ENCODE results near the gene ASXL2. TPM values are rescaled to one million over a fixed set of nuclear protein-coding genes. Genes with fewer than 3 reads are reported as not detected.
"Not testable (repeated sequence)": the region's sequence is repeated elsewhere in the genome, so short reads cannot be mapped to it uniquely, and the experiment has no call there.

ASXL2 gene
- total RNA-seq, 1 donor from 2014 or later: 7.3 TPM

- DNase-seq: no peak
Observed at GRCh38 chr2:25728559-25728958, 149.7 kb downstream of the ASXL2 start.

GRCh38 chr2:25726522-25726921 is 151.8 kb downstream of the ASXL2 start:
- no peak for DNase-seq

GRCh38 chr2:25725877-25726276 is 152.4 kb downstream of the ASXL2 start:
- DNase-seq: no peak

GRCh38 chr2:25724756-25725155 is 153.5 kb downstream of the ASXL2 start:
- DNase-seq: no peak

GRCh38 chr2:25722224-25722623 is 156.1 kb downstream of the ASXL2 start:
- DNase-seq: no peak

GRCh38 chr2:25720575-25720974 is 157.7 kb downstream of the ASXL2 start:
- DNase-seq: no peak

GRCh38 chr2:25714740-25715139 is 163.5 kb downstream of the ASXL2 start:
- peak; percentile 9 for DNase-seq

GRCh38 chr2:25712455-25712854 is 165.8 kb downstream of the ASXL2 start:
- no peak for DNase-seq

- peak; percentile 11 for DNase-seq
Observed at GRCh38 chr2:25711675-25712354, 166.5 kb downstream of the ASXL2 start.

GRCh38 chr2:25710750-25711149 is 167.5 kb downstream of the ASXL2 start:
- DNase-seq: no peak

- no peak for DNase-seq
Observed at GRCh38 chr2:25709349-25709748, 168.9 kb downstream of the ASXL2 start.

- no peak for DNase-seq
Observed at GRCh38 chr2:25707927-25708590, 170.2 kb downstream of the ASXL2 start.

- DNase-seq: not testable (repeated sequence)
Observed at GRCh38 chr2:25705575-25705974, 172.7 kb downstream of the ASXL2 start.

- DNase-seq: no peak
Observed at GRCh38 chr2:25701801-25702200, 176.5 kb downstream of the ASXL2 start.

- DNase-seq: peak; percentile 69
Observed at GRCh38 chr2:25700221-25700660, 178.0 kb downstream of the ASXL2 start.

- DNase-seq: no peak
Observed at GRCh38 chr2:25699216-25699615, 179.1 kb downstream of the ASXL2 start.

GRCh38 chr2:25698752-25699151 is 179.5 kb downstream of the ASXL2 start:
- DNase-seq: peak; percentile 68

GRCh38 chr2:25697559-25698341 is 180.5 kb downstream of the ASXL2 start:
- DNase-seq: peak; percentile 17

- no peak for DNase-seq
Observed at GRCh38 chr2:25692737-25693445, 185.4 kb downstream of the ASXL2 start.

GRCh38 chr2:25692143-25692542 is 186.1 kb downstream of the ASXL2 start:
- peak; percentile 37 for DNase-seq

- no peak for DNase-seq
Observed at GRCh38 chr2:25690058-25690457, 188.2 kb downstream of the ASXL2 start.

GRCh38 chr2:25688236-25688635 is 190.1 kb downstream of the ASXL2 start:
- DNase-seq: no peak

GRCh38 chr2:25685741-25686140 is 192.5 kb downstream of the ASXL2 start:
- no peak for DNase-seq
